Nephron (organoid): ENCODE data around the gene C16orf82.

ENCODE experiments used
- H3K27ac Mint-ChIP-seq, 3 experiments: 2 replicates each; pipeline ENCODE4 v1.8.0; 2020; ENCODE audit warnings: mixed read lengths in 3 of 3, mild to moderate bottlenecking in 2 of 3, moderate library complexity in 1 of 3
- H3K27me3 Mint-ChIP-seq: 2 replicates; pipeline ENCODE4 v1.8.0; 2021; ENCODE audit warnings: low read depth, mild to moderate bottlenecking, moderate library complexity, mixed read lengths
- H3K36me3 Mint-ChIP-seq: 2 replicates; pipeline ENCODE4 v1.8.0; 2020; ENCODE audit warnings: low read depth, mixed read lengths
- H3K4me1 Mint-ChIP-seq: 2 replicates; pipeline ENCODE4 v1.8.0; 2020; ENCODE audit warnings: mixed read lengths
- H3K4me3 Mint-ChIP-seq, 3 experiments: 2 replicates each; pipeline ENCODE4 v1.8.0; 2020; ENCODE audit warnings: mild to moderate bottlenecking in 3 of 3, mixed read lengths in 3 of 3, moderate library complexity in 2 of 3
- H3K9me3 Mint-ChIP-seq: 2 replicates; pipeline ENCODE4 v1.8.0; 2020; ENCODE audit warnings: mixed read lengths
- CTCF ChIP-seq, 3 experiments: fragments of 200-600 bp; sonication (generic); IDR thresholded peaks; one replicate each; pipeline ENCODE4 v1.5.0; 2021; ENCODE audit warnings: antibody characterized with exemption in 3 of 3; ENCODE audit not compliant: unreplicated experiment in 3 of 3

C16orf82 gene

DNA sequence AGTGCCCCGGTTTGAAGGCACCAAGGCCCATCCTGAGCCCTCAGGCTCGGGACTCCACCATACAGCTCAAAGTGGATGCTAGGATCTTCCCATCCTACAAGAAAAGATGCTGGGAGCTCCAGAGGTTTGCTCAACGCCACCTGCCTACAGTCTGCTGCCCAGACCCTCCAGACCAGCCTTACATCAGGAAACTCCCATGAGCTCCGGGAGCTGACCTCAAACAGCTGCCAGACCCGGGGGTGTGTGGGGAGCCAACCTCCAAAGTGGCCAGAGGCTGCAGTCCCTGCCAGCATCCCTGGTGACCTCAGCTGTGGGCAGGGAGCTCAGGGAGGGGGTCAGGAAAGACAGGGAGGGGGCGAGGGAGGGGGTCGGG is 43.8 kb downstream of the C16orf82 start:
- Mint-ChIP-seq H3K27me3 (peaks cover 20% of the 10 kb centered on the region), H3K4me1 (no peaks in the 10 kb centered on the region), H3K4me3 (peak overlapping the region in 1 of 3 experiments; percentile 35), H3K9me3 (no peaks in the 10 kb centered on the region), H3K36me3 (no peaks in the 10 kb centered on the region), H3K27ac (no peak overlapping the region)
- TF ChIP-seq CTCF (IDR thresholded peaks at IDR 0.05; ENCODE audit: unreplicated experiment in 3 of 3), result no peak

GRCh38 chr16:27111486-27111885 is 44.8 kb downstream of the C16orf82 start:
- Mint-ChIP-seq H3K27ac (no peak overlapping the region), H3K36me3 (no peaks in the 10 kb centered on the region)

GRCh38 chr16:27112093-27112811 is 45.5 kb downstream of the C16orf82 start:
- Mint-ChIP-seq H3K36me3 (no peaks in the 10 kb centered on the region), H3K4me3 (peak overlapping the region in 1 of 3 experiments; percentile 48), H3K27me3 (peaks cover 20% of the 10 kb centered on the region), H3K4me1 (no peaks in the 10 kb centered on the region), H3K9me3 (no peaks in the 10 kb centered on the region), H3K27ac (no peak overlapping the region)
- no peak for TF ChIP-seq CTCF (IDR thresholded peaks at IDR 0.05; ENCODE audit: unreplicated experiment in 3 of 3)

More at GRCh38 chr16:27111486-27111885, 44.8 kb downstream of the C16orf82 start:
- Mint-ChIP-seq H3K27me3 (peaks cover 20% of the 10 kb centered on the region), H3K4me1 (no peaks in the 10 kb centered on the region), H3K4me3 (no peak overlapping the region), H3K9me3 (no peaks in the 10 kb centered on the region)
- TF ChIP-seq CTCF (IDR thresholded peaks at IDR 0.05; ENCODE audit: unreplicated experiment in 3 of 3), result no peak

DNA sequence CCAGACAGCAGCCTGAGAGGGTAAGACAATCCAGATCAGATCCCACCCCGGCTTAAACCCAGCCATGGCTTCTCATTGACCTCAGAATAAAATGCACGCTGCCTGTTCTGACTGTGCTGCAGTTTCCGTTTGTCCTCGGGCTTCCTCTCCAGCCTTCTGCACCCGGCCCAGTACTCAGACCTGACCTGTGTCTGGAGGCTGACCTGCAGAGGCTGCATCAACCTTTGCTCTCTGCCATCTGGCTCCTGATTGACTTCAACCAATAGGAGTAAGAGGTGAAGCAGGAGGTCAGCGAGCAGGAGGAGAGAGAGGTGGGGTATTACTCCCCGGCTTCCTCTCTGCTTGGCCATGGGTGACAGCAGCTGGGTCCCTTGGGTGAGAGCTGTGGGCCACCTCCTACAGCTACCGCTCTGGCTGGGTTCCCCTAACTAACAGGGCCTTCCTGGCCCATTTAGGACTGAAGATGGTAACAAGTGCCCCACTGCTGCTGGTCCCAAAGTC is 46.7 kb downstream of the C16orf82 start:
- Mint-ChIP-seq H3K27me3 (peaks cover 20% of the 10 kb centered on the region), H3K27ac (no peak overlapping the region), H3K4me3 (peak overlapping the region in 1 of 3 experiments; percentile 11), H3K36me3 (no peaks in the 10 kb centered on the region), H3K9me3 (no peaks in the 10 kb centered on the region), H3K4me1 (no peaks in the 10 kb centered on the region)
- TF ChIP-seq CTCF (IDR thresholded peaks at IDR 0.05; ENCODE audit: unreplicated experiment in 3 of 3), result no peak

DNA sequence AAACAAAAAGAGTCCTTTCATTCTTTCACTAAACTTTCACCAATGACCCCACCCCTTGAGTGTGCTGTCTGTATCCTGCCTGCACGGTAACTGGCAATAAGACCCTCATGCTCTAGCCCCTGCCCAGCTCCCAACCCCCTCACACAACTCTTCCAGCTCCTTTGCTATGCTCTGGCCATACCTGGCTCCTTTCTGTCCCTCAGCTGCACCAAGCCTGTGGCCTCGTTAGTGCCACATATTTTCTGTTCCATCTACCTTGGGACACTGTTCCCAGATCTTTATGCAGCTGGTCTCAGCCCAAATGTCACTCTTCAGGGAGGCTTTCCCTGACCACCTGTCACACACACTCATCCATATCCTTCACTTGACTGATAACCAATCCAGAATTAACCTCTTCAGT is 47.3 kb downstream of the C16orf82 start:
- H3K4me3 Mint-ChIP-seq, result no peak overlapping the region
- H3K9me3 Mint-ChIP-seq, result no peaks in the 10 kb centered on the region
- no peak overlapping the region for H3K27ac Mint-ChIP-seq
- H3K36me3 Mint-ChIP-seq, result no peaks in the 10 kb centered on the region
- peaks cover 20% of the 10 kb centered on the region for H3K27me3 Mint-ChIP-seq
- no peaks in the 10 kb centered on the region for H3K4me1 Mint-ChIP-seq
- TF ChIP-seq CTCF (IDR thresholded peaks at IDR 0.05; ENCODE audit: unreplicated experiment in 3 of 3), result no peak

GRCh38 chr16:27118526-27118925 is 51.8 kb downstream of the C16orf82 start:
- no peaks in the 10 kb centered on the region for H3K36me3 Mint-ChIP-seq

More at GRCh38 chr16:27118526-27118925, 51.8 kb downstream of the C16orf82 start:
- peaks cover 14% of the 10 kb centered on the region for H3K27me3 Mint-ChIP-seq
- no peak for TF ChIP-seq CTCF (IDR thresholded peaks at IDR 0.05; ENCODE audit: unreplicated experiment in 3 of 3)
- H3K4me1 Mint-ChIP-seq, result no peaks in the 10 kb centered on the region
- no peak overlapping the region for H3K27ac Mint-ChIP-seq
- peaks cover 13% of the 10 kb centered on the region for H3K9me3 Mint-ChIP-seq
- H3K4me3 Mint-ChIP-seq, result no peak overlapping the region
